Activated CD4-positive, alpha-beta T cell treated with anti-CD3 and anti-CD28 coated beads, Interleukin-10, Interleukin-2, amounts not matched to agents 100 ng/mL and 50 ng/mL, durations not matched to agents 16 hours and 8 hours (primary cell): Measurements from ENCODE around the gene ZNF627.
"Not testable (repeated sequence)": the region's sequence is repeated elsewhere in the genome, so short reads cannot be mapped to it uniquely, and the experiment has no call there.

Source experiments
- DNase-seq: peaks from one replicate; pipeline ENCODE4 v3.0.0-alpha.2; 2020

Gene ZNF627

GRCh38 chr19:11597202-11598102 lies at the start of gene ZNF627:
TSS of gene ZNF627 (plus strand) at chr19:11597483. CDS start at chr19:11597628, 145 bp downstream.
- peak; percentile 99 for DNase-seq

GRCh38 chr19:11547929-11548700 lies 49.2 kb upstream of the ZNF627 start:
- no peak for DNase-seq

- no peak for DNase-seq
Measured at GRCh38 chr19:11549386-11549953, 47.8 kb upstream of the ZNF627 start.

- DNase-seq = no peak
Measured at GRCh38 chr19:11550265-11550664, 47.0 kb upstream of the ZNF627 start.

GRCh38 chr19:11551603-11552235 lies 45.6 kb upstream of the ZNF627 start:
- DNase-seq = no peak

GRCh38 chr19:11552666-11553372 lies 44.5 kb upstream of the ZNF627 start:
- no peak for DNase-seq

GRCh38 chr19:11554160-11554559 lies 43.1 kb upstream of the ZNF627 start:
- peak; percentile 52 for DNase-seq

- no peak for DNase-seq
Measured at GRCh38 chr19:11555246-11555645, 42.0 kb upstream of the ZNF627 start.

- DNase-seq = no peak
Measured at GRCh38 chr19:11556634-11557420, 40.5 kb upstream of the ZNF627 start.

- DNase-seq = peak; percentile 99
Measured at GRCh38 chr19:11558881-11559828, 38.1 kb upstream of the ZNF627 start, which contains the start of gene ELOF1. TSS of gene ELOF1 (minus strand) at chr19:11559230. CDS start at chr19:11554347, 4,883 bp downstream.

GRCh38 chr19:11560404-11561051 lies 36.8 kb upstream of the ZNF627 start:
- DNase-seq = peak; percentile 91

GRCh38 chr19:11563532-11563931 lies 33.8 kb upstream of the ZNF627 start:
- DNase-seq = no peak

- DNase-seq = not testable (repeated sequence)
Measured at GRCh38 chr19:11564082-11564807, 33.0 kb upstream of the ZNF627 start.

- not testable (repeated sequence) for DNase-seq
Measured at GRCh38 chr19:11565649-11565980, 31.7 kb upstream of the ZNF627 start.

- no peak for DNase-seq
Measured at GRCh38 chr19:11566164-11566563, 31.1 kb upstream of the ZNF627 start.

GRCh38 chr19:11570039-11570462 lies 27.2 kb upstream of the ZNF627 start:
- no peak for DNase-seq

GRCh38 chr19:11573354-11573753 lies 23.9 kb upstream of the ZNF627 start:
- not testable (repeated sequence) for DNase-seq

GRCh38 chr19:11573763-11574162 lies 23.5 kb upstream of the ZNF627 start:
- DNase-seq = not testable (repeated sequence)

- no peak for DNase-seq
Measured at GRCh38 chr19:11574689-11575088, 22.6 kb upstream of the ZNF627 start.
